Endothelial cell (in vitro differentiated cells): ENCODE measurements around the gene CMSS1. TPM values are rescaled to one million over a fixed set of nuclear protein-coding genes. Genes with fewer than 3 reads are reported as not detected.

Source experiments
- DNase-seq: peaks from one replicate; pipeline ENCODE4 v3.0.0; 2021; ENCODE audit warnings: low spot score
- H3K27ac Mint-ChIP-seq: one replicate; pipeline ENCODE4 v1.8.0; 2021; ENCODE audit warnings: mixed read lengths, inconsistent platforms; ENCODE audit not compliant: unreplicated experiment
- H3K27me3 Mint-ChIP-seq: one replicate; pipeline ENCODE4 v1.8.0; 2021; ENCODE audit warnings: mild to moderate bottlenecking, moderate library complexity, mixed read lengths, inconsistent platforms; ENCODE audit not compliant: unreplicated experiment
- H3K36me3 Mint-ChIP-seq: one replicate; pipeline ENCODE4 v1.8.0; 2021; ENCODE audit warnings: mild to moderate bottlenecking, low read depth, mixed read lengths, inconsistent platforms; ENCODE audit not compliant: unreplicated experiment
- H3K4me1 Mint-ChIP-seq: one replicate; pipeline ENCODE4 v1.8.0; 2021; ENCODE audit warnings: mild to moderate bottlenecking, mixed read lengths, inconsistent platforms; ENCODE audit not compliant: unreplicated experiment
- H3K4me3 Mint-ChIP-seq: one replicate; pipeline ENCODE4 v1.8.0; 2021; ENCODE audit warnings: mild to moderate bottlenecking, mixed read lengths, inconsistent platforms; ENCODE audit not compliant: unreplicated experiment
- H3K9me3 Mint-ChIP-seq: one replicate; pipeline ENCODE4 v1.8.0; 2021; ENCODE audit warnings: mixed read lengths, inconsistent platforms; ENCODE audit not compliant: unreplicated experiment
- total RNA-seq: library from RNA; stranded (reverse); fragmentation: NEBNext Ultra II Directional; extraction: Animal tissue kit (Norgen Biotek cat#: 25700); gene quantifications from one replicate; pipeline ENCODE4 v1.2.1, GENCODE V29; 2021; ENCODE audit not compliant: unreplicated experiment
- TF ChIP-seq, protein P1 (sequence below): fragments of 200-600 bp; sonication (generic); IDR thresholded peaks from one replicate; pipeline ENCODE4 v1.5.0; 2021; ENCODE audit warnings: antibody characterized with exemption; ENCODE audit not compliant: unreplicated experiment

CMSS1 gene
- total RNA-seq, 1 donor from 2014 or later, result 25.8 TPM

DNA sequence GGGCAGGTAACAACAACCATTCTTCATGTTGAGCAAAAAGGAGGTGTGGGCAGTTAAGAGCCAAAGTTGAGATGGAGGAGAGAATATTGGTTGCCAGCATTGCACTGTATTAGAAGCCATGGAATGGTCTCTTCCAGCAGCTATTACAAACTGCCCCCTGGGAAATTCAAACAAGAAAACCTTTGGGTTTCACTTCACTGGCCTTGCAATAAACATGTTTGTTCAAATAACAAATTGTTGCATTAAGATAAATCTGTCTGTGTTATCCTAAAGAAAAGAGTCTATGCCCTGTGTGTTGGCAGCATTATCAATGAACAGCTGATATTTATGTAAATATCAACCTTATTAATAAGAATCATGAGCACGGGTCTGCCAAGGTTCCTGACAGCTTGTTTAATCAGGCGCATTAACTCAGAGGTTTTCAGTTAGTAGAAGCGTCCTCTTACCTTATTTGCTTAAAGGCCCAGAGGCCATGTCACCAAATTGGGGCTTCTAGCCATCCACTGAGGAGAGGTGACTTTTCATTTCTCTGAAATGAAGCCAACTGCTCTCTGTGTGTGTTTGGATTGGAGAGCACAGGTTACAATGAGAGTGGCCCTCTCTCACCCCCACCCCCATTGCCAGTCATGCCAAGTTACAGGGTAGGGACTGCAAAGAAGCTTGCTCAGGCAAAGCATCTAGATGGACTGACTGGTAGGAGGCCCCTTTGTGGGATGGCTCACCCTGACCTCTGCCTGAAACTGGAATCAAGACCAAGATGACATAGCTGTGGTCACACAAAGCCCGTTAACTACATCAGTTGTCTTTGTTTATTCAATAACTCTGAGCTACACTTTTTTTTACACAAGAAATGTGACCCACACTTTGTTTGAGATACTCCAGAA is 286.1 kb downstream of the CMSS1 start:
- no peak overlapping the region for H3K4me3 Mint-ChIP-seq
- H3K27me3 Mint-ChIP-seq, result peaks cover 1% of the 10 kb centered on the region
- DNase-seq, result no peak
- H3K36me3 Mint-ChIP-seq, result no peaks in the 10 kb centered on the region
- no peak overlapping the region for H3K27ac Mint-ChIP-seq
- TF ChIP-seq, protein P1, sequence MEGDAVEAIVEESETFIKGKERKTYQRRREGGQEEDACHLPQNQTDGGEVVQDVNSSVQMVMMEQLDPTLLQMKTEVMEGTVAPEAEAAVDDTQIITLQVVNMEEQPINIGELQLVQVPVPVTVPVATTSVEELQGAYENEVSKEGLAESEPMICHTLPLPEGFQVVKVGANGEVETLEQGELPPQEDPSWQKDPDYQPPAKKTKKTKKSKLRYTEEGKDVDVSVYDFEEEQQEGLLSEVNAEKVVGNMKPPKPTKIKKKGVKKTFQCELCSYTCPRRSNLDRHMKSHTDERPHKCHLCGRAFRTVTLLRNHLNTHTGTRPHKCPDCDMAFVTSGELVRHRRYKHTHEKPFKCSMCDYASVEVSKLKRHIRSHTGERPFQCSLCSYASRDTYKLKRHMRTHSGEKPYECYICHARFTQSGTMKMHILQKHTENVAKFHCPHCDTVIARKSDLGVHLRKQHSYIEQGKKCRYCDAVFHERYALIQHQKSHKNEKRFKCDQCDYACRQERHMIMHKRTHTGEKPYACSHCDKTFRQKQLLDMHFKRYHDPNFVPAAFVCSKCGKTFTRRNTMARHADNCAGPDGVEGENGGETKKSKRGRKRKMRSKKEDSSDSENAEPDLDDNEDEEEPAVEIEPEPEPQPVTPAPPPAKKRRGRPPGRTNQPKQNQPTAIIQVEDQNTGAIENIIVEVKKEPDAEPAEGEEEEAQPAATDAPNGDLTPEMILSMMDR, result no peak
- H3K4me1 Mint-ChIP-seq, result peaks cover 3% of the 10 kb centered on the region
- no peaks in the 10 kb centered on the region for H3K9me3 Mint-ChIP-seq

DNA sequence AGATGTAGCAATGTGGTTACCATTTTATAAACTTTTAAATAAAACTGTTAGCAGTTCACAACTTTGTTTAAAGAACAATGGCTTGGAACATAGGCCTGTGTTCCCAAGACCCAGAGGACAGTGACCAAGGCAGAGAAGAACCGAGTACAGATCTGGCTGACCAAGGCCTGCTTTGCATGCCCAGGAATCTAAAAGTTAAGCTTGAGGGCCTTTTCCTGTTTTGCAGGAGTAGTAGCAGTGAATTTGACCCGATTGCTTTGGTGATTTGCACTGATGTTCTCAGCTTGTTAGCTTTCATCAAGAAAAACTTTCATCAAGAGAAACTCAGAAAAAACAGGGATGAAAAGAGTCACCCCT is 286.8 kb downstream of the CMSS1 start:
- TF ChIP-seq, protein P1, result no peak
- H3K4me1 Mint-ChIP-seq, result peaks cover 3% of the 10 kb centered on the region
- H3K27me3 Mint-ChIP-seq, result peaks cover 1% of the 10 kb centered on the region
- no peak overlapping the region for H3K4me3 Mint-ChIP-seq
- H3K36me3 Mint-ChIP-seq, result no peaks in the 10 kb centered on the region
- no peak for DNase-seq
- no peak overlapping the region for H3K27ac Mint-ChIP-seq
- H3K9me3 Mint-ChIP-seq, result no peaks in the 10 kb centered on the region

DNA sequence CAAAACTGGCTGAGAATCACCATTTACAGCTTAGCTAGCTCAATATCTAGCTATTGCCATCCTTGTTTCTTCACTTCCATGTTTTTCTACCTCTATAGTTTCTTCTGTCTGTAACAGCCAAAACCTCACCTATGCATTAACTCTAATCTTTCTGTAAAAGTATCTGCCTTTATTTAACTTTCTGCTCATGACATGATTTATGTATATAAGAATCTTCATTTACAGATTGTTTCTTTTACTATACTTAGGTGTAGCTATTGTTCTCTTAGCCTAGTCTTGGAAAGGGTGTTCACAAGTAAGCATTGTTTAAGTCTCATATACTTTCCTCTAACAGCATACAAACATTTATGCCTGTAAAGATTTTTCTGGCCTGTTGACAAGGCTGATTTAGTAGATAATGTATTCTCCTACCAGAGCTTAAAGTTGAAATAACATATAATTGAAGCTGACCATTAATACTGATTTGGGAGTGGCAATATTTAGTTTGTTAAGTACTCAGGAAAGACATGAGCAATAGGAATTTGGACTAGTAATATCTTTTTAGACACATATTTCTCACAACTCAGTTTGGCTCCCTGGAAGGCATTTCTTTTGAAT is 287.3 kb downstream of the CMSS1 start:
- H3K36me3 Mint-ChIP-seq, result no peaks in the 10 kb centered on the region
- peaks cover 3% of the 10 kb centered on the region for H3K4me1 Mint-ChIP-seq
- H3K27ac Mint-ChIP-seq, result no peak overlapping the region
- no peak for DNase-seq
- H3K4me3 Mint-ChIP-seq, result no peak overlapping the region
- peaks cover 1% of the 10 kb centered on the region for H3K27me3 Mint-ChIP-seq
- TF ChIP-seq, protein P1, result no peak
- H3K9me3 Mint-ChIP-seq, result no peaks in the 10 kb centered on the region

DNA sequence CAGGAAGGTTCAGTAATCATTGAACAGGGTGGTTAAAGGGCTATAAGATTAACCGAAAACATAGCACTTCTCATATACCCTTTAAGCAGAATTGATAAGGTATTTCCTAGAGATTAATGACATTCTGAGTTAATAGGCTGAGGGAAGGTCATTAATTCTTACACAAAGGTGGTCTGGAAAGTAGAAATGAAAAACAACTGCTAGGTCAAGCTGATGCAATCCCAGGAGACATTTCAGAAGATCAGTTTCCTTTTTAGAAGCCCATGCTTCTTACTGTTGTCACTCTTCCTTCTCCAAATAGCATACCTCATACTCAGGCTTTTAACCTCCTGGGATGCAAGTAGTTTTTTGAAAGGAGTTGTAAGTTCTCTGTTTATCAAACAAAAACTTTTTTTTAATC is 287.8 kb downstream of the CMSS1 start:
- H3K9me3 Mint-ChIP-seq, result no peaks in the 10 kb centered on the region
- peaks cover 3% of the 10 kb centered on the region for H3K4me1 Mint-ChIP-seq
- H3K4me3 Mint-ChIP-seq, result no peak overlapping the region
- no peak for DNase-seq
- no peaks in the 10 kb centered on the region for H3K36me3 Mint-ChIP-seq
- peaks cover 1% of the 10 kb centered on the region for H3K27me3 Mint-ChIP-seq
- no peak overlapping the region for H3K27ac Mint-ChIP-seq
- TF ChIP-seq, protein P1, result no peak

DNA sequence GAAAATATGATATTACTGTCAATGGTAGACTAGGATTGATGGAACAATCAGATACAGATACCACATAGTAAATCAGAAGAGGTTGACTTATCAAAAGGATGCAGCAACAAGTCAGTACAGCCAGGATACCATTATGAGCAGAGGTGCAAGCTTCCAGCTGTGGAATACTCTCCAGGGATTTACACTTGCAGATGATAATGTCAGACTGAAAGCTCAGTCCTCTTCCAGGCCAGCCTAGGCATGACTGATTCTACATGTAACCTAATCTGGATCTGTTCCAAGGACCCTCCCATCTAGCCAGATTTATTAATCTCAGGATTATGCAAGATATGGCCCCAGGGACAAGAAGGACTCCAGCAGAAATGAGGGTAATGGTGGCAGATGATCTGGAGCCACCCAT is 288.4 kb downstream of the CMSS1 start:
- no peaks in the 10 kb centered on the region for H3K36me3 Mint-ChIP-seq
- TF ChIP-seq, protein P1, result no peak
- H3K9me3 Mint-ChIP-seq, result no peaks in the 10 kb centered on the region
- H3K4me3 Mint-ChIP-seq, result no peak overlapping the region
- DNase-seq, result no peak
- H3K27ac Mint-ChIP-seq, result no peak overlapping the region
- peaks cover 1% of the 10 kb centered on the region for H3K27me3 Mint-ChIP-seq
- peaks cover 6% of the 10 kb centered on the region for H3K4me1 Mint-ChIP-seq
